ENCODE results near the gene SMIM33. TPM values are rescaled to one million over a fixed set of nuclear protein-coding genes. Genes with fewer than 3 reads are reported as not detected.

The SMIM33 gene
- total and polyA plus RNA-seq, 2 of the 13 experiments (the other 11 are each of a cell fraction or from before 2014, with no cell fraction given), result not detected

DNA sequence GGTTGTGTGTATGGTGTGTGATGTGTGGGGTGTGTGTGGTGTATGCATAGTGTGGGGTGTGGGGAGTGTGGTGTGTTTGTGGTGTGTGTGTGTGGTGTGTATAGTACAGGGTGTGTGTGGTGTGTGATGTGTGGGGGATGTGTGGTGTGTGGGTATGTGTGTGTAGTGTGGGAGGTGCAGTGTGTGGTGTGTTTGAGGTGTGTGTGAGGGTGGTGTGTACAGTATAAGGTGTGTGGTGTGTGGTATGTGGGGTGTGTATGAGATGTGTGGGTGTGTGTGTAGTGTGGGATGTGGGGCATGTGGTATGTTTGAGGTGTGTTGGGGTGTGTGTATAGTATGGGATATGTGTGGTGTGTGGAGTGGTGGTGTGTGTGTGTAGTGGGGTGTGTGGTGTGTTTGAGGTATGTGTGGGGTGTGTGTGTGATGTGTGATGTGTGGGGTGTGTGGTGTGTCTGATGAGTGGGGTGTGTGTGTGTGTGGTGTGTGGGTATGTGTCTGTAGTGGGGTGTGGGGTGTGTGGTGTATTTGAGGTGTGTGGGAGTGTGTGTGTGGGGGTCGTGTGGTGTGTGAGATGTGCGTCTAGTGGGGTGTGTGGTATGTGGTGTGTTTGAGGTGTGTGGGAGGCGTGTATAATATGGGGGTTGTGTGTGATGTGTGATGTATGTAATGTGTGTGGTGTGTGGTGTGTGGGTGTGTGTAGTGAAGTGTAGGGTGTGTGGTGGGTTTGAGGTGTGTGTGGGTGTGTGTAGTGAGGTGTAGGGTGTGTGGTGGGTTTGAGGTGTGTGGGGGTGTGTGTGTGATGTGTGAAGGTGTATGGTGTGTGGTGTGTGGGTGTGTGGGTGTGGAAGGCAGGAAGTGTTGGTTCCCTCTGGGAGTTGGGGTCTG lies 16.9 kb upstream of the SMIM33 start:
- no peak for FAIRE-seq
- 57% methylated on average over 3 of the region's 3 CpGs for WGBS (ENCODE audit: low lambda C conversion rate)

More for the DNA sequence above, 16.9 kb upstream of the SMIM33 start:
- no peak for DNase-seq (ENCODE audit: low spot score)
- Histone ChIP-seq H2AFZ (ENCODE audit: low read length) (no peak overlapping the region), H3K4me1 (ENCODE audit: insufficient read depth, low read length) (peaks cover 3% of the 10 kb centered on the region), H3K4me3 (replicated peaks in 1 of 3; ENCODE audit: insufficient read depth in 1 of 3, low read depth in 2 of 3, low read length in 3 of 3) (no peak overlapping the region), H3K27me3 (ENCODE audit: control insufficient read depth in 1 of 2, insufficient read depth in 2 of 2, low read length in 2 of 2) (peaks cover 4 to 26% of the 10 kb centered on the region in 2 experiments; a peak in 3 of 5 replicates), H3K9ac (ENCODE audit: insufficient read depth, low read depth, low read length) (no peak overlapping the region), H3K4me2 (ENCODE audit: low read depth, low read length) (no peak overlapping the region), H3K36me3 (replicated peaks in 1 of 2; ENCODE audit: control insufficient read depth in 1 of 2, insufficient read depth in 2 of 2, low read length in 2 of 2) (no peaks in the 10 kb centered on the region), H3K9me3 (ENCODE audit: low read length) (no peaks in the 10 kb centered on the region), H3K27ac (ENCODE audit: extremely low read length, insufficient read depth, low read length) (no peak overlapping the region), H4K20me1 (ENCODE audit: insufficient read depth, low read length) (no peaks in the 10 kb centered on the region), H3K79me2 (ENCODE audit: insufficient read depth, low read length) (no peaks in the 10 kb centered on the region)
- intact Hi-C loops (cut with micrococcal nuclease; ENCODE audit: unreplicated experiment), result no loop called here
- CTCF ChIA-PET (ENCODE audit: low intra/inter-chr PET ratio, low total read pairs), result no interaction called here
- in situ Hi-C loops (cut with HindIII; ENCODE audit: extremely low pct_ligation_motif_present, low pct_unique_long_range_greater_than_20kb), result no loop called here
- BruUV-seq (replicated peaks), result no TSS peak
- TF ChIP-seq SAP130 (CRISPR knock-in tag; IDR thresholded peaks at IDR 0.05; ENCODE audit: low read depth) (no peak), SATB2 (CRISPR knock-in tag; IDR thresholded peaks at IDR 0.05) (no peak), IKZF1 (IDR thresholded peaks at IDR 0.05) (peak; percentile 42; the same call in 1 of the 2 replicates), ZNF776 (CRISPR knock-in tag; IDR thresholded peaks at IDR 0.05) (no peak), GTF3A (CRISPR knock-in tag; conservative IDR thresholded peaks at IDR 0.05) (no peak)
- TF ChIP-seq, protein P1, sequence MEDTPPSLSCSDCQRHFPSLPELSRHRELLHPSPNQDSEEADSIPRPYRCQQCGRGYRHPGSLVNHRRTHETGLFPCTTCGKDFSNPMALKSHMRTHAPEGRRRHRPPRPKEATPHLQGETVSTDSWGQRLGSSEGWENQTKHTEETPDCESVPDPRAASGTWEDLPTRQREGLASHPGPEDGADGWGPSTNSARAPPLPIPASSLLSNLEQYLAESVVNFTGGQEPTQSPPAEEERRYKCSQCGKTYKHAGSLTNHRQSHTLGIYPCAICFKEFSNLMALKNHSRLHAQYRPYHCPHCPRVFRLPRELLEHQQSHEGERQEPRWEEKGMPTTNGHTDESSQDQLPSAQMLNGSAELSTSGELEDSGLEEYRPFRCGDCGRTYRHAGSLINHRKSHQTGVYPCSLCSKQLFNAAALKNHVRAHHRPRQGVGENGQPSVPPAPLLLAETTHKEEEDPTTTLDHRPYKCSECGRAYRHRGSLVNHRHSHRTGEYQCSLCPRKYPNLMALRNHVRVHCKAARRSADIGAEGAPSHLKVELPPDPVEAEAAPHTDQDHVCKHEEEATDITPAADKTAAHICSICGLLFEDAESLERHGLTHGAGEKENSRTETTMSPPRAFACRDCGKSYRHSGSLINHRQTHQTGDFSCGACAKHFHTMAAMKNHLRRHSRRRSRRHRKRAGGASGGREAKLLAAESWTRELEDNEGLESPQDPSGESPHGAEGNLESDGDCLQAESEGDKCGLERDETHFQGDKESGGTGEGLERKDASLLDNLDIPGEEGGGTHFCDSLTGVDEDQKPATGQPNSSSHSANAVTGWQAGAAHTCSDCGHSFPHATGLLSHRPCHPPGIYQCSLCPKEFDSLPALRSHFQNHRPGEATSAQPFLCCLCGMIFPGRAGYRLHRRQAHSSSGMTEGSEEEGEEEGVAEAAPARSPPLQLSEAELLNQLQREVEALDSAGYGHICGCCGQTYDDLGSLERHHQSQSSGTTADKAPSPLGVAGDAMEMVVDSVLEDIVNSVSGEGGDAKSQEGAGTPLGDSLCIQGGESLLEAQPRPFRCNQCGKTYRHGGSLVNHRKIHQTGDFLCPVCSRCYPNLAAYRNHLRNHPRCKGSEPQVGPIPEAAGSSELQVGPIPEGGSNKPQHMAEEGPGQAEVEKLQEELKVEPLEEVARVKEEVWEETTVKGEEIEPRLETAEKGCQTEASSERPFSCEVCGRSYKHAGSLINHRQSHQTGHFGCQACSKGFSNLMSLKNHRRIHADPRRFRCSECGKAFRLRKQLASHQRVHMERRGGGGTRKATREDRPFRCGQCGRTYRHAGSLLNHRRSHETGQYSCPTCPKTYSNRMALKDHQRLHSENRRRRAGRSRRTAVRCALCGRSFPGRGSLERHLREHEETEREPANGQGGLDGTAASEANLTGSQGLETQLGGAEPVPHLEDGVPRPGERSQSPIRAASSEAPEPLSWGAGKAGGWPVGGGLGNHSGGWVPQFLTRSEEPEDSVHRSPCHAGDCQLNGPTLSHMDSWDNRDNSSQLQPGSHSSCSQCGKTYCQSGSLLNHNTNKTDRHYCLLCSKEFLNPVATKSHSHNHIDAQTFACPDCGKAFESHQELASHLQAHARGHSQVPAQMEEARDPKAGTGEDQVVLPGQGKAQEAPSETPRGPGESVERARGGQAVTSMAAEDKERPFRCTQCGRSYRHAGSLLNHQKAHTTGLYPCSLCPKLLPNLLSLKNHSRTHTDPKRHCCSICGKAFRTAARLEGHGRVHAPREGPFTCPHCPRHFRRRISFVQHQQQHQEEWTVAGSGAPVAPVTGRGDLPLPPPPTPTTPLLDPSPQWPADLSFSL (CRISPR knock-in tag; IDR thresholded peaks at IDR 0.05), result peak; percentile 78; the same call in 1 of the 2 replicates
- TF ChIP-seq, protein P2, sequence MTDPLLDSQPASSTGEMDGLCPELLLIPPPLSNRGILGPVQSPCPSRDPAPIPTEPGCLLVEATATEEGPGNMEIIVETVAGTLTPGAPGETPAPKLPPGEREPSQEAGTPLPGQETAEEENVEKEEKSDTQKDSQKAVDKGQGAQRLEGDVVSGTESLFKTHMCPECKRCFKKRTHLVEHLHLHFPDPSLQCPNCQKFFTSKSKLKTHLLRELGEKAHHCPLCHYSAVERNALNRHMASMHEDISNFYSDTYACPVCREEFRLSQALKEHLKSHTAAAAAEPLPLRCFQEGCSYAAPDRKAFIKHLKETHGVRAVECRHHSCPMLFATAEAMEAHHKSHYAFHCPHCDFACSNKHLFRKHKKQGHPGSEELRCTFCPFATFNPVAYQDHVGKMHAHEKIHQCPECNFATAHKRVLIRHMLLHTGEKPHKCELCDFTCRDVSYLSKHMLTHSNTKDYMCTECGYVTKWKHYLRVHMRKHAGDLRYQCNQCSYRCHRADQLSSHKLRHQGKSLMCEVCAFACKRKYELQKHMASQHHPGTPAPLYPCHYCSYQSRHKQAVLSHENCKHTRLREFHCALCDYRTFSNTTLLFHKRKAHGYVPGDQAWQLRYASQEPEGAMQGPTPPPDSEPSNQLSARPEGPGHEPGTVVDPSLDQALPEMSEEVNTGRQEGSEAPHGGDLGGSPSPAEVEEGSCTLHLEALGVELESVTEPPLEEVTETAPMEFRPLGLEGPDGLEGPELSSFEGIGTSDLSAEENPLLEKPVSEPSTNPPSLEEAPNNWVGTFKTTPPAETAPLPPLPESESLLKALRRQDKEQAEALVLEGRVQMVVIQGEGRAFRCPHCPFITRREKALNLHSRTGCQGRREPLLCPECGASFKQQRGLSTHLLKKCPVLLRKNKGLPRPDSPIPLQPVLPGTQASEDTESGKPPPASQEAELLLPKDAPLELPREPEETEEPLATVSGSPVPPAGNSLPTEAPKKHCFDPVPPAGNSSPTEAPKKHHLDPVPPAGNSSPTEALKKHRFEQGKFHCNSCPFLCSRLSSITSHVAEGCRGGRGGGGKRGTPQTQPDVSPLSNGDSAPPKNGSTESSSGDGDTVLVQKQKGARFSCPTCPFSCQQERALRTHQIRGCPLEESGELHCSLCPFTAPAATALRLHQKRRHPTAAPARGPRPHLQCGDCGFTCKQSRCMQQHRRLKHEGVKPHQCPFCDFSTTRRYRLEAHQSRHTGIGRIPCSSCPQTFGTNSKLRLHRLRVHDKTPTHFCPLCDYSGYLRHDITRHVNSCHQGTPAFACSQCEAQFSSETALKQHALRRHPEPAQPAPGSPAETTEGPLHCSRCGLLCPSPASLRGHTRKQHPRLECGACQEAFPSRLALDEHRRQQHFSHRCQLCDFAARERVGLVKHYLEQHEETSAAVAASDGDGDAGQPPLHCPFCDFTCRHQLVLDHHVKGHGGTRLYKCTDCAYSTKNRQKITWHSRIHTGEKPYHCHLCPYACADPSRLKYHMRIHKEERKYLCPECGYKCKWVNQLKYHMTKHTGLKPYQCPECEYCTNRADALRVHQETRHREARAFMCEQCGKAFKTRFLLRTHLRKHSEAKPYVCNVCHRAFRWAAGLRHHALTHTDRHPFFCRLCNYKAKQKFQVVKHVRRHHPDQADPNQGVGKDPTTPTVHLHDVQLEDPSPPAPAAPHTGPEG (CRISPR knock-in tag; IDR thresholded peaks at IDR 0.05), result no peak
- POLR2A ChIA-PET, result no interaction called here
- ATAC-seq, result no peak

Data from HepG2 (cell line).